NB4 (cell line): ENCODE data around the gene LBHD2.

Experiments used
- POLR2A ChIP-seq: IDR thresholded peaks from 2 replicates; pipeline ENCODE4 v1.6.1; 2011; ENCODE audit warnings: mild to moderate bottlenecking; ENCODE audit not compliant: insufficient read length; ENCODE audit errors: extremely low read depth
- TF ChIP-seq, protein P1 (sequence below): IDR thresholded peaks from one replicate; pipeline ENCODE4 v1.5.1; 2012; ENCODE audit warnings: low read depth, low read length

DNA sequence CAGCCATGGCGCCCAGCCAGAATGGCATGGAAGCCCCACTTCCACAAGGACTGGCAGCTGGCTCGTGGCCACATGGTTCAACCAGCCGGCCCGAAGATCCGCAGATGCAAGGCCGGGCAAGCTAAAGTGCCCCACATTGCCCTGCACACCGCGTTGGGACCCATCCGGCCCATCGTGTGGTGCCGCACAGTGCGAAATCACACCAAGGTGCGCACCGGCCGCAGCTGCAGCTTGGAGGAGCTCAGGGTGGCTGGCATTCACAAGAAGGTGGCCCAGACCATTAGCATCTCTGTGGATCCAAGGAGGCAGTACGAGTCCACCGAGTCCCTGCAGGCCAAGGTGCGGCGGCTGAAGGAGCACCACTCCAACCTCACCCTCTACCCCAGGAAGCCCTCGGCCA, 42.5 kb upstream of the LBHD2 start:
- TF ChIP-seq, protein P1, sequence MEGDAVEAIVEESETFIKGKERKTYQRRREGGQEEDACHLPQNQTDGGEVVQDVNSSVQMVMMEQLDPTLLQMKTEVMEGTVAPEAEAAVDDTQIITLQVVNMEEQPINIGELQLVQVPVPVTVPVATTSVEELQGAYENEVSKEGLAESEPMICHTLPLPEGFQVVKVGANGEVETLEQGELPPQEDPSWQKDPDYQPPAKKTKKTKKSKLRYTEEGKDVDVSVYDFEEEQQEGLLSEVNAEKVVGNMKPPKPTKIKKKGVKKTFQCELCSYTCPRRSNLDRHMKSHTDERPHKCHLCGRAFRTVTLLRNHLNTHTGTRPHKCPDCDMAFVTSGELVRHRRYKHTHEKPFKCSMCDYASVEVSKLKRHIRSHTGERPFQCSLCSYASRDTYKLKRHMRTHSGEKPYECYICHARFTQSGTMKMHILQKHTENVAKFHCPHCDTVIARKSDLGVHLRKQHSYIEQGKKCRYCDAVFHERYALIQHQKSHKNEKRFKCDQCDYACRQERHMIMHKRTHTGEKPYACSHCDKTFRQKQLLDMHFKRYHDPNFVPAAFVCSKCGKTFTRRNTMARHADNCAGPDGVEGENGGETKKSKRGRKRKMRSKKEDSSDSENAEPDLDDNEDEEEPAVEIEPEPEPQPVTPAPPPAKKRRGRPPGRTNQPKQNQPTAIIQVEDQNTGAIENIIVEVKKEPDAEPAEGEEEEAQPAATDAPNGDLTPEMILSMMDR: no peak
- no peak for TF ChIP-seq POLR2A
